ENCODE measurements around the gene JMJD8.

The JMJD8 gene

DNA sequence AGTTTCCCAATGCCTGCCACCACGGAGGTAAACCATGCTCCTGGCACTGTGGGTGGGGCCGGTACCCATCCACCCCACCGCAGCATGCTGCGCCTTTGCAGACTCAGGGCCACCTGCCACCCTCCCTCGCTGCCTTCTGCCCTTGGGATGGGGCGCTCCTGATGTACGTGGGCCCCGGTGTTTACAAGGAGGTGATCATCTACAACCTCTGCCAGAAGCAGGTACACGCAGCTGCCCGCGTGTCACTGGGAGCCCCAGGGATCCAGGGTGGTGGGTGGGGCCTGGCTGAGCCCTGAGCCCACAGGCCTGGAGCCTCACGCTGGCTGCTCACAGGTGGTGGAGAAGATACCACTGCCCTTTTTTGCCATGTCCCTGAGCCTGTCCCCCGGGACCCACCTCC lies 17.6 kb downstream of the JMJD8 start:
- TF ChIP-seq, protein P1, sequence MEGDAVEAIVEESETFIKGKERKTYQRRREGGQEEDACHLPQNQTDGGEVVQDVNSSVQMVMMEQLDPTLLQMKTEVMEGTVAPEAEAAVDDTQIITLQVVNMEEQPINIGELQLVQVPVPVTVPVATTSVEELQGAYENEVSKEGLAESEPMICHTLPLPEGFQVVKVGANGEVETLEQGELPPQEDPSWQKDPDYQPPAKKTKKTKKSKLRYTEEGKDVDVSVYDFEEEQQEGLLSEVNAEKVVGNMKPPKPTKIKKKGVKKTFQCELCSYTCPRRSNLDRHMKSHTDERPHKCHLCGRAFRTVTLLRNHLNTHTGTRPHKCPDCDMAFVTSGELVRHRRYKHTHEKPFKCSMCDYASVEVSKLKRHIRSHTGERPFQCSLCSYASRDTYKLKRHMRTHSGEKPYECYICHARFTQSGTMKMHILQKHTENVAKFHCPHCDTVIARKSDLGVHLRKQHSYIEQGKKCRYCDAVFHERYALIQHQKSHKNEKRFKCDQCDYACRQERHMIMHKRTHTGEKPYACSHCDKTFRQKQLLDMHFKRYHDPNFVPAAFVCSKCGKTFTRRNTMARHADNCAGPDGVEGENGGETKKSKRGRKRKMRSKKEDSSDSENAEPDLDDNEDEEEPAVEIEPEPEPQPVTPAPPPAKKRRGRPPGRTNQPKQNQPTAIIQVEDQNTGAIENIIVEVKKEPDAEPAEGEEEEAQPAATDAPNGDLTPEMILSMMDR (IDR thresholded peaks at IDR 0.05; ENCODE audit: low read depth, low read length) = no peak
- H3K4me3 ChIP-seq (ENCODE audit: low read depth, low read length) = no peak overlapping the region

DNA sequence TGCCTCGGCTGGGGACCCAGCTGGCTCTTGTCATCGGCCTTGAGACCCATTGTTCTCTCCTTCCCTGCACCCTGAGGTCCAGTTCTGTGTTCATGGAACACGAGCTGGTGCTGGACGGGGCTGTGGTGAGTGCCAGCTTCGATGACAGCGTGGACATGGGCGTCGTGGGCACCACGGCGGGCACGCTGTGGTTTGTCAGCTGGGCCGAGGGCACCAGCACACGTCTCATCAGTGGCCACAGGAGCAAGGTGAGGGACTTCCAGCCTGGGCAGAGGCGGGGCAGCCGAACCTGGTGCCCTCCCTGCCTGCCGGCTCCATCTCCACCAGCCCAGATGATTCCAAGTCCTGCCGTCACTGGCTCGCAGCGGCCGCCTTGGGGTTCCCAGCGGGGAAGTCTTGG lies 21.5 kb downstream of the JMJD8 start:
- TF ChIP-seq, protein P1 (IDR thresholded peaks at IDR 0.05; ENCODE audit: low read depth, low read length) = no peak
- no peak overlapping the region for H3K4me3 ChIP-seq (ENCODE audit: low read depth, low read length)

DNA sequence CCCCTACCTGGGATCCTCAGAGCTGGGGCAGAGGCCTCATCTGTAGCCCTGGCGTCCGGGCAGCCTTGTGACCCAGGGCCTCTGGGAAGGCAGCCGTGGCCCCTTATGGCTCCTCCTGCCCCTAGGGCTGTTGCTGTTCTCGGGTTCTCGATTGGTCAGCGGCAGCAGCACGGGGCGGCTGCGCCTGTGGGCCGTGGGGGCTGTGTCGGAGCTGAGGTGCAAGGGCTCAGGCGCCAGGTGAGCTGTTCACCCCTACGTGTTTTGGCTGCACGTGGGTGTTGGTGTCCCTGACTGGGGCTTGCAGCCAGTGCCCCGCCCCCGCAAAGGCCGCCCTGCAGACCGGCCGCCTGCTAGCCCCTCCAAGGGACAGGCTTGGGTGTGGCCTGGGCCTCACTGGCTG lies 22.0 kb downstream of the JMJD8 start:
- H3K4me3 ChIP-seq (ENCODE audit: low read depth, low read length) = no peak overlapping the region
- TF ChIP-seq, protein P1 (IDR thresholded peaks at IDR 0.05; ENCODE audit: low read depth, low read length) = no peak

DNA sequence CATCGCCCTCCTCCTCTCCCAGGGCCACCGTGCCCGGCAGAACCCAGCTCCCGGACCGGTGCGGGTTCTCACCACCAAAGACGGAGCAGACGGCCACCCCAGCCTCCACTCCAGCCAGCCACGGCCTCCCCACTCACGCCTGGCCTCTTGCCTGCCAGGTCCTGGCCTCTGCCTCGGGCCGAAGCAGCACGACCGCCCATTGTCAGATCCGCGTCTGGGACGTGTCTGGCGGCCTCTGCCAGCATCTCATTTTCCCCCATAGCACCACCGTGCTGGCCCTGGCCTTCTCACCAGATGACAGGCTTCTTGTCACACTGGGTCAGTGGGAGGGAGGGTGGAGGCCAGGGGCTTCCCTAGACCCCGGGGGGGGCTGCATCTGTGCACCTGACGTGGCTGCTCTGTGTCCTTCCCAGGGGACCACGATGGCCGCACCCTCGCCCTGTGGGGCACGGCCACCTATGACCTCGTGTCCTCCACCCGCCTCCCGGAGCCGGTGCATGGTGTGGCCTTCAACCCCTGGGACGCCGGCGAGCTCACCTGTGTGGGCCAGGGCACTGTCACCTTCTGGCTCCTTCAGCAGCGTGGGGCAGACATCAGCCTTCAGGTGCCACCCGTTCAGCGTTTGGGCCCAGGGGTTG lies 22.8 kb downstream of the JMJD8 start:
- TF ChIP-seq, protein P1 (IDR thresholded peaks at IDR 0.05; ENCODE audit: low read depth, low read length) = no peak
- no peak overlapping the region for H3K4me3 ChIP-seq (ENCODE audit: low read depth, low read length)

DNA sequence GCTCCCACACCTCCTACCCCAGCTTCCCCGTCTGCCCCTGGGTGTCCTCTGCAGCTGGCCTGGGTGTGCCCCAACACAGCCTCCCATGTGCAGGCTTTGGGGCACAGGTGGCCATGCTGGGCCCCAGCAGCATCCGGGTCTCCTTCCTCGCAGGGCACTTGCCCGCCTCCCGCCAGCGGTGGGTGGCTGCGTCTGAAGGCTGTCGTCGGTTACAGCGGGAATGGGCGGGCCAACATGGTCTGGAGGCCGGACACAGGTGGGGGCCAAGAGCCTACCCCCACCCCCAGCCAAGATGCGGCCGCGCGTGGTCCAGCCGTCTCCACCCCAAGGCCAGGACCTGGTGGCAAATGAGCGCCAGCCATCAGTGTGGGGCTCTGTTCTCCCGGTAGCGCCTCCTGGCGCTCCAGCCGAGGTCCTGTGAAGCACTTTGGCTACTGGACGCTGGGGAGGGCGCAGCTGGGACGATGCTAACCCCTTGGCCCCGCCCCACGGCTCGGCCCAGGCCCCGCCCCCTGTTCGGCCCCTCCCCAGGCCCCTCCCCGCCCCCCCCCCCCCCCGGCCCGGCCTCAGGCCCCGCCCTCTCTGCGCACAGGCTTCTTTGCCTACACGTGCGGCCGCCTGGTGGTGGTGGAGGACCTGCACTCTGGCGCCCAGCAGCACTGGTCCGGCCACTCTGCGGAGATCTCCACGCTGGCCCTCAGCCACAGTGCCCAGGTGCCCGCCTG lies 23.5 kb downstream of the JMJD8 start:
- no peak overlapping the region for H3K4me3 ChIP-seq (ENCODE audit: low read depth, low read length)
- TF ChIP-seq, protein P1 (IDR thresholded peaks at IDR 0.05; ENCODE audit: low read depth, low read length) = no peak

DNA sequence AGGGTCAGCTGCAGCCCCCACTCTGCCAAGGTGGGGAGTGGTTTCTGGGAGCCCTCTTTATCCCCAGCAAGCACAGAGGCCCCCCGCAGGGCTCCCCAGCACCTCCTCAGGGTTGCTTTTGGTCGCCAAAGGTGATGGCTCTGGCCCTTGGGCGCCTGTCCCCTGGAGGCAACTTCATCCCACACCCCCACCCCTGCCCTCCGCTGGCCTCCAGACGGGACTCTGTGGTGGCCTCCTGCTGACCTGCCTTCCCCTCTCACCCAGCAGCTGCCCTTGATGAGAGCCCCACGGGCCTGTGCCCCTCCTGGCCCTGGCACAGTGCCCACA lies 24.0 kb downstream of the JMJD8 start:
- H3K4me3 ChIP-seq (ENCODE audit: low read depth, low read length) = no peak overlapping the region
- TF ChIP-seq, protein P1 (IDR thresholded peaks at IDR 0.05; ENCODE audit: low read depth, low read length) = no peak

DNA sequence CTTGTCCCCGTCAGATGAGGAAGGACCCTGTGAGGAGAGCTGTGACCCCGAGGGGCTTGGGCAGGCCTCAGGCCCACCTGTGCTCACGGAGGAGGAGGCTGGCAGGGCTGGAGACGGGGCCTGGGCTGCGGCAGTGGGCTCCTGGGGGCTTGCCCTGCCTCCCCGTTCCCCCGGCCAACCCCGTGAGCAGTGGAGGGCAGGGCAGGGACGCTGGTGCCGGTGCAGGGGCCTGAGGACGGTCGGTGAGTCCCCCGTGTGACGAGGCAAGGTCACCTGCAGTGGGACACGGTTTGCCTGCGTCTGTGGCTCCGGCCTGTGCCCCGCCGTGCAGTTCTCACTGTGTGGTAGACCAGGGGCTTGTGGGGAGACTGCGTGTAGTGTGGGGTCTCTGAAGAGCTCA lies 24.5 kb downstream of the JMJD8 start:
- TF ChIP-seq, protein P1 (IDR thresholded peaks at IDR 0.05; ENCODE audit: low read depth, low read length) = no peak
- H3K4me3 ChIP-seq (ENCODE audit: low read depth, low read length) = no peak overlapping the region
